GM10248 (cell line): ENCODE data around the gene SNTB2.

Experiments used
- CTCF ChIA-PET: fragments of 300-600 bp; sonication (Branson Sonifier 250); formaldehyde crosslinking; extraction: SDS; loops from one replicate; lab custom pipeline; 2021; ENCODE audit warnings: antibody characterized with exemption; lab: Yijun Ruan, JAX
- POLR2A ChIA-PET: fragments of 350-650 bp; sonication (Branson Sonifier 250); formaldehyde crosslinking; extraction: SDS; loops from one replicate; lab custom pipeline; 2020; ENCODE audit warnings: antibody characterized with exemption; lab: Yijun Ruan, JAX
- DNase-seq: peaks from one replicate; pipeline ENCODE4 v3.0.0; 2012; ENCODE audit errors: extremely low spot score
- TF ChIP-seq, protein P1 (sequence below): IDR thresholded peaks from 2 replicates; pipeline ENCODE4 v1.5.1; 2012; ENCODE audit warnings: mild to moderate bottlenecking, low read depth; ENCODE audit errors: extremely low read depth, missing control alignments, control extremely low read depth

The SNTB2 gene

DNA sequence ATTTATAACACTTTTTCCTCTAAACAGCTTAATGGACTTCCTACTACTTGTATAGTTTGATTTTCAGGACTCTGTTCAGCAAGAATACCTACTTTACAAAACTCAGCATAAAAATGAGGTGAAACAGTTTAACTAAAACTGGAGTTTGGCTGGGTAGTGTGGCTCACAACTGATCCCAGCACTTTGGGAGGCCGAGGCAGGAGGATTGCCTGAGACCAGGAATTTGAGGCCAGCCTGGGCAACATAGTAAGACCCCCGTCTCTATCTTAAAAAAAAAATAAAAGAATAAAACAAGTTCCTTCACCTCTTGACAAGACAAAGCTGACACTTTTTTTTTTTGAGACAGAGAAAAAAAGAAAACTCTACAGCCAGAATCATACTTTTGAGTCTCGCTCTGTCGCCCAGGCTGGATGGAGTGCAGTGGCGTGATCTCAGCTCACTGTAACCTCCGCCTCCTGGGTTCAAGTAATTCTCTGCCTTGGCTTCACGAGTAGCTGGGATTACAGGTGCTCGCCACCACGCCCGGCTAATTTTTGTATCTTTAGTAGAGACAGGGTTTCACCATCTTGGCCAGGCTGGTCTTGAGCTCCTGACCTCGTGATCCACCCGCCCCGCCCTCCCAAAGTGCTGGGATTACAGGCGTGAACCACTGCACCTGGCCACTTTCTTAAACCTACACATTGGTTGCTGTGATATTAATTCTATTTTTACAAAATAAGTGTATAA, 140.8 kb downstream of the SNTB2 start:
- TF ChIP-seq, protein P1, sequence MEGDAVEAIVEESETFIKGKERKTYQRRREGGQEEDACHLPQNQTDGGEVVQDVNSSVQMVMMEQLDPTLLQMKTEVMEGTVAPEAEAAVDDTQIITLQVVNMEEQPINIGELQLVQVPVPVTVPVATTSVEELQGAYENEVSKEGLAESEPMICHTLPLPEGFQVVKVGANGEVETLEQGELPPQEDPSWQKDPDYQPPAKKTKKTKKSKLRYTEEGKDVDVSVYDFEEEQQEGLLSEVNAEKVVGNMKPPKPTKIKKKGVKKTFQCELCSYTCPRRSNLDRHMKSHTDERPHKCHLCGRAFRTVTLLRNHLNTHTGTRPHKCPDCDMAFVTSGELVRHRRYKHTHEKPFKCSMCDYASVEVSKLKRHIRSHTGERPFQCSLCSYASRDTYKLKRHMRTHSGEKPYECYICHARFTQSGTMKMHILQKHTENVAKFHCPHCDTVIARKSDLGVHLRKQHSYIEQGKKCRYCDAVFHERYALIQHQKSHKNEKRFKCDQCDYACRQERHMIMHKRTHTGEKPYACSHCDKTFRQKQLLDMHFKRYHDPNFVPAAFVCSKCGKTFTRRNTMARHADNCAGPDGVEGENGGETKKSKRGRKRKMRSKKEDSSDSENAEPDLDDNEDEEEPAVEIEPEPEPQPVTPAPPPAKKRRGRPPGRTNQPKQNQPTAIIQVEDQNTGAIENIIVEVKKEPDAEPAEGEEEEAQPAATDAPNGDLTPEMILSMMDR = no peak
- ChIA-PET POLR2A (interaction anchor here (0.6 kb wide), 1 partner anchor 12 kb away, joined by 3 read pairs; no protein-coding TSS in a partner anchor), CTCF (interaction anchor here (0.7 to 2.9 kb wide), 9 partner anchors 8 to 17 kb away, joined by 3 to 9 read pairs (median 7); no protein-coding TSS in a partner anchor)
- DNase-seq = no peak

DNA sequence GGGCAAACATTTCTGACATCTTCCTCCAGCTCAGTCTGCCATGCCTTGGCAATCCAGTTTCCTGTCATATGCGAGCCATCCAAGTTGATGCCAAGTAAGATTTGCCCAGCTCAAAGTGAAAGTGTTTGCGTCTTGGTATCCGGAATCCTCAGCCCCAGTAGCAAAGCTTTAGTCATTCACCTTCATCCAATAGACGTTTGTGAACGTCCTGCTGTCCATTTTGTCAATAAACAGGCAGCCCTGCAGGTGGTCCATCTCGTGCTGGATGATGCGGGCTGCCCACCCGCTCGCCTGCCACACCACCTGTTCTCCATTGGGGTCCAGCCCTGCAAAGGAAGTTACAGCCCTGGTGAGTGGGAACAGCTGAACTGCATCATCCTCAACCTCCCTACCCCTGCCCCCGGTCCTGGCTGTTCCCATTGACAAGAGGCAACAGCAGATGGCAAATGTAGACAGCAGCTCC, 141.9 kb downstream of the SNTB2 start:
- TF ChIP-seq, protein P1 = no peak
- ChIA-PET CTCF (interaction anchor here (1.1 to 2.0 kb wide), 7 partner anchors 10 to 18 kb away, joined by 3 to 9 read pairs (median 6); no protein-coding TSS in a partner anchor), POLR2A (no interaction called here)
- DNase-seq = no peak

DNA sequence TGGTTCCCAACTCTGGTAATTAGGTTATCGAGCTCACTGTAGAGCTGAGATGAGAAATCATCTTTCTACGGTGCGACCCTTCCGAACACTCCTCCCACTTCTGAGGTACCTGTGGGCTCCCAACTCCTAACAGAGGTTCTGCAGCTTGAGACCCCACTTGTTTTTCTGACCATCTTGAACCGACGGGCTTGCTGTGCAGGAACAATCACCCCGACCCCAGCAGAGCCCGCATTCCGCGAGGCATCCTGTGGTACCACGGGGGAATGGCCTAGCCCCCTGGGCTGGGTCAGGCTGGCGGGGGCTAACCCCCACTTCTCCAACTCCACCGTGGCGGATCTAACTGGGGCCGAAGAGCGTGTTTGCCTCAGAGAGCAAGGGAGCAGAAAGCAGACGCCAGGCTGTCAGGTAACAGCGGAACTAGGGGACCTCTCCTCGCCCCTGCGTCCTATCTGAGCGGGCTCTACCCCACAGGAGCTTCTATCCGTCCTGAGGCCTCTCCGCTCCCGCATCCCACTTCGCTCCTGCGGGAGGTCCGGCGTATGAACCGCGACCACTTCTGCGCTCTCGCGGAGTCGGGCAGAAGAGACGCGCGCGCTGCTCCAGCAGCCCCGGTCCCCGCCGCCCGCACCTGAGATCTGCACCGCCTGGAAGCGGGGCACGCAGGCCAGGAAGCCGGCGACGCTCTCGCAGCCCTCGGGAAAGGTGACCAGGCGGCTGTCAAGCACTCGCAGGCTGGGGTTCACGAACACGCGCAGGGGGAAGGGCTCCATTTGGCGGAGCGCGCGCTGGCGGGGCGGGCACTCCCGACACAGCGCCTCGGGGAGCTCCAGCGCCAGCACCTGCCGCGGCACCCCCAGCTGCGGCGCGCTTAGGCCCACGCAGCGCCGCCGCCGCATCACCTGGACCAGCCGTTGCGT, 142.7 kb downstream of the SNTB2 start:
- POLR2A ChIA-PET = interaction anchor here (1.0 kb wide), 1 partner anchor 11 kb away, joined by 3 read pairs; the partner anchor contains the start of gene NIP7
- CTCF ChIA-PET = interaction anchor here (1.3 to 2.3 kb wide), 7 partner anchors 9 to 425 kb away, joined by 4 to 9 read pairs (median 7); partner anchors contain the start of gene NOB1
- TF ChIP-seq, protein P1 = no peak
- peak; percentile 64 for DNase-seq

DNA sequence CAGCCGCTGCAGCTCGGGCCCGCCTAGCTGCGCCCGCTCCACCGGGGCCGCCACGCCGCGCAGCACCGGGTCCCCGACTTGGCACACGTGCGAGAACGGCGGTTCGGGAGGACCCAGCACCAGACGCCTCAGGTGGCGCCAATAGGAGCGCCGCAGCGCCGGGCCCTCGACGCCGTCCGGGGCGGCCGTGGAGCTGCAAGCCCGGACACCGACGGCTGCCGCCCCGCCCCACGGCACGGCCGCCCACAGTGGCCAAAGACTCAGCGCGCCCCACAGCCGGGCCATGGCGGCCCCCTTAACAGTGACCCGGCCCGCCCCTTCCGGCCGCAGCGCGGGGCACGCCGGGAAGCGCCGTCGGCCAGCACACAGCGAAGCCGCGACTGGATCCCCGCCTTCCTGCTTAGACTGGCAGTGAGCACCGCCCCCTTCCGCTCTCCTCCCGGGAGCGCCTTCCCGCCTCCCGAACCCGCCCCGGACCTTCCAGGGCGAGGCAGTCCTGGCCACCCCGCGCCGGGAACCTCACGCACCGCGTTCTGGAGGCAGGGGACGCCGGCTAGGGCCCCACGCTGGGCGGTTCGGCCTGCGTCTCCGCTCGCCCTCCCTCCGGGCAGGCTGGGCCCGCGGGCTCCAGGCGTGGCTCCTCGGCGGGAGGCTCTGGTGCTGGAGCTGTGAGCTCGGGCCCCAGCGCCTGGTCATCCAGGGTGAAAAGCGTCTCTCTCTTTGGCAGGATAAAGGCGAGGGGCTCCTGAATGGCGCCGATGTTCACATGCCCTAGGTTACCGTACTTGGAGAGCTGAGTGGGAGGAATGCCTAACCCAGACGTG, 143.5 kb downstream of the SNTB2 start, which contains the start of gene PDF:
Gene PDF, minus strand, starts transcription at position 303 of the 824 bp plus-strand sequence. Its CDS starts 18 bp downstream, at position 285.
- CTCF ChIA-PET = interaction anchor here (0.7 to 2.3 kb wide), 5 partner anchors 8 to 424 kb away, joined by 3 to 8 read pairs (median 4); partner anchors contain the start of genes COG8 and NOB1
- DNase-seq = peak; percentile 94
- POLR2A ChIA-PET = interaction anchor here (1.0 kb wide), 1 partner anchor 10 kb away, joined by 3 read pairs; the partner anchor contains the start of gene NIP7
- TF ChIP-seq, protein P1 = no peak

DNA sequence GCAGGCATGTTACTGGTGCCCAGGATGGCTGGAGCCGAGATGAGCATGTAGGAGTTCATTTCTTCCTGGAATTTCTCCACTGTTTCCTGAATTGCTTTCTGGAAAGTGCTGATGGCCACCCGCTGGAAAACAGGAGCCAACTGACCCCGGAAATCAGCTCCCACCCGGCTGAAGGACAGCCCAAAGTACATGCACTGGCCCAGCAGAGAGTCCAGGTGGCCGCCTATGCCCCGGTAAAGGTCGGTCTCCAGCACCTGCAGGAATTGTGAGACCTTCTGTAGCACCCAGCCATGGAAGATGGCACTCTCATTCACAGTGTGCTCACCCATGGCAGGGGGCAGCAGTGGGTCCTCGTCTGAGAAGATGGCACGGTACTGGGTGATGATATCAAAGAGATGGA, 147.7 kb downstream of the SNTB2 start:
- CTCF ChIA-PET = interaction anchor here (1.4 to 1.6 kb wide), 2 partner anchors 38 to 286 kb away, joined by 3 read pairs; no protein-coding TSS in a partner anchor

More for the DNA sequence above, 147.7 kb downstream of the SNTB2 start:
- no peak for DNase-seq
- POLR2A ChIA-PET = no interaction called here
- TF ChIP-seq, protein P1 = no peak
